RCC 7860 (cell line): ENCODE results near the gene BRD3.

Experiments used
- DNase-seq: peaks from one replicate; pipeline ENCODE4 v3.0.0-alpha.2; 2015; ENCODE audit warnings: low spot score
- FAIRE-seq: peaks from 2 replicates; lab custom pipeline; 2012; peaks lifted over from hg19 to GRCh38; lab: Jason Lieb, UNC

The BRD3 gene

DNA sequence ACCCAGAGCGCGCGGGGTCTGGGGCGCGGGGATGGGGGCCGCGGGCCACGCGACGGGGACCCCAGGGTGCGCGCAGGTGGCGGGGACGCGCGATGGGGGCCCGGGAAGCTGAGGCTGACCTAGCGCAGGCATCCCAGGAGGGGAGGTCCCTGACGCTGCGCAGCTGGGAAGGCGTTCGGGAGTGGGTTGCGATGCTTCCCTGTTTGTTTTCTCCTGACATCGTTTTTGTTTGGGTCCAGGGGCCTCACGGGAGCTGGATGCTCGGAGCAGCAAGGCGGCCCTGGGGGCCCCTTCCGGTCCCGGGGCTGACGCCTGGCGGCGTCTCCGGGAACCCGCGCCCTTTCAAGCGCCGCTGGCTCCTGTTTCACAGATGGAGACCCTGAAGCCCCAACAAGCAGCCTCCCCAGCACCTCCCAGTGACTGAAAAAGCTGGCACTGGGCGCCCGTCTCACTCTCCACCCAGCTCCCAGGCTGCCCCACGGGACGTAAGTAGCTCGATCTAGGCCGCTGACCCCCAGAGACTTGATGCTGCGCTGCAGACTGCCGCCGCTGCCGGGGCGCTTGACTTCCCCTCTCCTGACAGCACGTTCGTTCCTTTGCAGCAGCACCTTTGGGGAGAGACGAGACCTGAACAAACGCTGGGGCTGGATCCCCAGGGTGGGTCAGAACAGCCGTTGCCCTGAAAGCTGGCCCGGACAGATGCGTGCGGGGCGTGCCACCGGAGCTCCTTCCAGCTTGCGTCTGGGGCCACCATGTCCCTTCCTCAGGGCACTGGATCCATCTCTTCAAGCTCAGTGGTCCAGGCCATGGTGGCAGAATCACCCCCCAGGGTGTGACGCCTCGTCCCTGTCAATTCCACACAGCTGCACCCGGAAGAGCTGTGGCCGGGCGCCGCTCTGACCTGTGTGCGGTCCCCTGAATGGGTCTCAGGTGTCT, 42.0 kb downstream of the BRD3 start:
- no peak for FAIRE-seq
- DNase-seq, result no peak

DNA sequence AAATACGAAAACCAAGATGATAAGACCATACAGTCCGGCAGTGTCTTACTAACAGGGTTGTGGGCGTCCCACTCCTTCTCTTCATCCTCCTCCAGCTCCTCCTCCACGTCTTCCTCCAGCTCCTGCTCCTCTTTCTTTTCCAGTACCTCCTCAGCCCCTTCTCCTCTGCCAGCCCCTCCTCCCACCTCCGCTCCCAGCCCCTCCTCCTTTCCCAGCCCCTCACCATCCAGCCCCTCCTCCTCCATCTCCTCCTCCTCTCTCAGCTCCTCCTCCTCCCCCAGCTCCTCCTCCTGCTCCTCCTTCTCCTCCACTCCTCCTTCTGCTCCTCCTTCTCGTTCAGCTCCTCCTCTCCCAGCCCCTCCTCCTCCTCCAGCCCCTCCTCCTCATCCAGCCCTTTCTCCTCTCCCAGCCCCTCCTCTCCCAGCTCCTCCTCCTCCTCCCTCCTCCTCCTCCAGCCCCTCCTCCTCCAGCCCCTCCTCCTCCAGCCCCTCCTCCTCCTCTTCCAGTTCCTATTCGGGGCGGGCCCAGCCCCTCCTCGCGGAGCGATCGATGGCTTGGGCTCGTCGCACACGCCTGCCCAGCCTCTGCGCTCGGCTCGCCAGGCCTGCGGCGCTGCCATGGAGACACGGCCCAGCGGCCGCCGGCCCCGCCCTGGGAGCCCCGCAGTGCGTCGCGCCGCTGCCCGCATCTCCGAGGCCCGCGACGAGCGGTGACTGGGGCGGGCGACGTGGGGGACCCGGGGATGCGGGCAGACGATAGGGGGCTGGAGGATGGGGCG, 42.8 kb downstream of the BRD3 start, which contains the start of gene BRD3OS:
TSS of gene BRD3OS (plus strand) at position 654 of the 778 bp plus-strand sequence. CDS start 1,267 bp downstream, outside the sequence.
- FAIRE-seq (peak; percentile 48), DNase-seq (peak; percentile 91)

DNA sequence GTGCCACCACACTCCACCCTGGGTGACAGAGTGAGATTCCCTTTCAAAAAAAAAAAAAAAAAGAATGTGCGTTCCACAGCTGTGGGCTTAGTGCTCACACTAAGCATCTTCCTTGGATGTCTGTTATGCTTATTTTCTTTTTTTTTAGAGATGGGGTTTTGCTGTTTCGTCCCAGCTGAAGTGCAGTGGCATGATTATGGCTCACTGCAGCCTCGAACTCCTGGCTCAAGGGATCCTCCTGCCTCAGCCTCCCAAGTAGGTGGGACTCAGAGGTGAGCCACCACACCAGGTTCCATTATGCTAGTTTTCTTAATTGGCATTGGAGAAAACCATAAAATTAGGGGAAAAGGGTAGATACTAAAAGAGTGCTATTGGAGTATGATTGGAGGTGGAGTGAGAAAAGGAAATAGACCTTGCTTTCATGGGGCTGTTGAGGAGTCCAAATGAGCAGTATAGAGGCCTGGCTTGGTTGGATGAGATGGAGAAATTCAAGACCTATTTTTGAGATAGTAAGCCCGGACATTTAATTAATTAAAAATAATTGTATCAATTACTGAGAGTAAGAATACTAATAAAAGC, 43.5 kb downstream of the BRD3 start:
- DNase-seq, result no peak
- no peak for FAIRE-seq

DNA sequence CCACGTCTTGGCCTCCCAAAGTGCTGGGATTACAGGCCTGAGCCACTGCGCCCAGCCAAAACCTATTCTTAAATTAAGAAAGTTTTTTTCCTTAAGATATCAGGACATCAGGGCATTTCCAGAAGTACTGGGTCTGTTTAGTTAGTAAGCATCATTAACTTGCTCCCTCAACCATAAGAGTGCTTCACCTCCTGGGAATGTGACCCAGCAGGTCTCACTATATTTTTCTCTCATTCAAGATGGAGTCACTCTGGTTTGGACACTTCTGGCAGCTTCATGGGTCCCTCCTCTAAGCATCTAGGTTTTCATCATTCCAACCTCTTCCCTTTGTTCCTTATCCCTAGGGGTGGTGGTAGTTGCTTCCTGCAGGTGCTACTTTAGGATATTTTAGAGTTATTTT, 52.9 kb downstream of the BRD3 start:
- DNase-seq (no peak), FAIRE-seq (no peak)

GRCh38 chr9:134011401-134011800, 56.4 kb downstream of the BRD3 start:
- DNase-seq (no peak), FAIRE-seq (no peak)

- FAIRE-seq, result no peak
- DNase-seq, result peak; percentile 29
Observed at GRCh38 chr9:134010310-134011173, 57.3 kb downstream of the BRD3 start.

DNA sequence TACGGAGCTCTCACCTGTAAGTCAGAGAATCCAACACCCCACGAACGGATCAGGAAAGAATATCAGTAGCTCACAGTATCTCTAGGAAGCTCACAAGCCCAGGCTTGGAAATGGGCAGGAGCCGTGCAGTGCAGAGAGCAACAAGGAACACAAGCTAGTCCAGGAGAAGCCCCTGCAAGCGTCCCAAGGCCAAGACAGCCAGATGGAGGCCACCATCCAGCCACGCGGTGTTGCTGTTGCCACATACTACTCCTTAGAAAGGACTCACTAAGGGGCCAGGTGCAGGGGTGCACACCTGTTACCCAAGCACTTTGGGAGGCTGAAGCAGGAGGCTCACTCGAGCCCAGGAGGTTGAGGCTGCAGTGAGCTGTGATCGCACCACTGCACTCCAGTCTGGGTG, 60.3 kb downstream of the BRD3 start:
- DNase-seq, result no peak
- FAIRE-seq, result no peak

- DNase-seq, result no peak
- no peak for FAIRE-seq
Observed at GRCh38 chr9:134007150-134007549, 60.7 kb downstream of the BRD3 start.

GRCh38 chr9:134005381-134005780, 62.4 kb downstream of the BRD3 start:
- DNase-seq, result no peak
- FAIRE-seq, result no peak

DNA sequence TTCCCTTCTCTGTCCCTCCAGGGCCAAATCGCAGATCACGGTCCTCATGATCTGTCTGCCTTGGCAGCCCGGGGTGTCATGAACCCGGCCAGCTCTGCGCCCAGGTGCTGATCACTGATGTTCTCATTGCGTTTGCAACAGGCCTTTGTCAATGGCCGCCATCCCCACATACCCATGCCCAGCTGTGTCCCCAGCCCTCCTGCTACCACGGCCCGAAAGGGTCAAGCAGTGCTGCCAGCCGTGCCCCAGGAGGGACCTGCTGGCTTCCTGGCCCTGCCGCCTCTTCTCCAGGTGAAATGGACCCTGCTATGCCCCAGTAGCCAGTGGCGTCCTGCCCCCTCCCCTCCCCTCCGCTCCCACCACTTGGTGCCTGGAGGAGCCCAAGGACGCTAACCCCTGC, 62.9 kb downstream of the BRD3 start:
- DNase-seq (no peak), FAIRE-seq (no peak)

GRCh38 chr9:134004131-134004873, 63.5 kb downstream of the BRD3 start:
- DNase-seq, result no peak
- FAIRE-seq, result no peak

- FAIRE-seq (no peak), DNase-seq (no peak)
Observed at GRCh38 chr9:134003237-134003636, 64.6 kb downstream of the BRD3 start.

DNA sequence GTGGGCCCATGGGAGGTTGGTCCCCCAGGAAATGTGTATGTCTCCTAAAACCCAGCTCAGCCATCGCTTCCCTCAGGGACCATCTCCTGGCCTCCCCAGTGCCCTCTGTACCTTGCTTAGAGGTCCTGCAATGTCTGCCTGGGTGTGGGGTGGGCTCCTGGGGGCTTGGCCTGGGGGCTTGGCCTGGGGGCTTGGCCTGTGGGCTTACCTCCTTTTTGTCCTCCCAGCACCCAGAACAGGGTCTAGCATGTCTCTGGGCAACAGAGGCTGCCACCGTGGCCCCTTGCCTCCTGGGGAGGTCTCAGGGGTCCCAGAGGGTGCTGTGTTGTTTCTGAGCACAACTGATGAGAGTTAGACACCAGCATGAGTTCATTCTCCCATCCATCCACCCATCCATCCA, 65.0 kb downstream of the BRD3 start:
- FAIRE-seq, result no peak
- no peak for DNase-seq

DNA sequence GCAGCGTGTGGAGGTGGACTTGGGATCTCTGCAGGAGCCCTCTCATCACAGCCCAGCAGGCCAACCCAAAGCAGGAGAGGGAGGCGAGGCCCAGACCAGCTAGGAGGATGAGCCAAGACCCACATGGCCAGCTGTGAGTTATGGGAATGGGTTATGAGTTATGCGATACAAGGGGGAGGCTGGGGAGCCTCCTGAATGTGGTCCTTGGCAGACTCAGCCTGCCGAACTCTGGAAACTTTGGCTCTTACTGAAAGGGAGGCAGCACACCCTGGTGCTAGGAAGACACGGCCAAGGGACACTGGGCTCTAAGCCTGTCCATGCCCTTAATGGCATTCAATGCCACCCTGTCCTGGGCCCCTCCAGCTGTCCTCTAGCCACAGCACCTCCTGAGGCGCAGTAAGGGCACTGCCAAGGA, 68.0 kb downstream of the BRD3 start:
- no peak for FAIRE-seq
- no peak for DNase-seq

DNA sequence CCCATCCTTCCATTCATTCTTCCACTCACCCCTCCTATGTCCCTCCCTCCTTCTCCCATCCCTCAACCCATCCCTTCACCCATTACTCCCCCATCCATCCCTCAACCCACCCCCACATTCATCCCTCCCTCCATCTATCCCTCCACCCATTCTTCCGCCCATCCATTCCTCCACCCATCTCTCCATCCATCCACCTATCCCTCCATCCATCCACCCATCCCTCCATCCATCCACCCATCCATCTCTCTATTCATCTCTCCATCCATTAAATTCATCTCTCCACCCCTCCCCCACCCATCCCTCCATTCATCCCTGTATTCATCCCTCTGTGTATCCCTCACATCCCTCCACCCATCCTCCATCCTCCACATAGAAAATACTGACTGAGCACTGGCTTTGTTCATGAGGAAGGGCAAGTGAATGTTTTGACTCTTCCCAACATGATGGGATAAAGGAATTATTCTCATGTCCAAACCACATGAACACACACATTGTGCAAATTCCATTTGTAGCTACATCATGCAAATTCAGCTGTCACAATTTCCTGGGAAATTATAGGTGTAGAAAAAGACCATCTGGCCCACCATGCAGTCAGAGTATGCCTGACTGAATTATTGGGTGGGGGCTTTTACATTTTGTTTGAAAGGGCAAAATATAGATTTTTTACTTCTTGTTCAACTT, 68.8 kb downstream of the BRD3 start:
- DNase-seq, result no peak
- no peak for FAIRE-seq

DNA sequence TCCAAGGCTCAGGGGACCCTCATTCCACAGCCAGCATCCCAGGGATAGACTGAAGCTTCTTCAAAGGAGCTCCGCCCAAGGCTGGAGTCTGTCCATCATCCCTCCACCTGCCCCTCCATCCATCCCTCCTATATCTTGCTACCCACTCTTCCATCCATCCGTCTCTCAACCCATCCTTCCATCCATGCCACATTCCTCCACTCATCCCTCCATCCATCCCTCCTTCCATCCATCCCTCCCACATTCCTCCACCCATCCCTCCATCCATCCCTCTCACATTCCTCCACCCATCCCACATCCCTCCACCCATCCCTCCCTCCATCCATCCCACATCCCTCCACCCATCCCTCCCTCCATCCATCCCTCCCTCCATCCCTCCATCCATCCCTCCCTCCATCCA, 70.2 kb downstream of the BRD3 start:
- FAIRE-seq, result no peak

GRCh38 chr9:133996531-133997520, 71.0 kb downstream of the BRD3 start:
- FAIRE-seq, result no peak
- DNase-seq, result no peak

More for the DNA sequence above, 70.2 kb downstream of the BRD3 start:
- no peak for DNase-seq
